Kidney tubule cell (primary cell): ENCODE measurements around the gene FCER1G.
A peak's percentile ranks its signal among the peaks of the same experiment; 100 is the strongest.

Experiments
- DNase-seq: peaks from one replicate; pipeline ENCODE4 v3.0.0-alpha.2; 2018; ENCODE audit warnings: low spot score

The FCER1G gene

GRCh38 chr1:161215076-161215475 lies at the start of gene FCER1G:
Gene FCER1G (plus strand): TSS chr1:161215295. CDS start chr1:161215322, 27 bp downstream.
- no peak for DNase-seq

GRCh38 chr1:161165742-161166668 lies 49.1 kb upstream of the FCER1G start, which contains the start of gene PPOX:
Gene PPOX (plus strand): TSS chr1:161166426. CDS start chr1:161166848, 422 bp downstream.
- peak; percentile 99 for DNase-seq

GRCh38 chr1:161166669-161167548 lies 48.2 kb upstream of the FCER1G start:
- DNase-seq, result peak; percentile 31

- no peak for DNase-seq
These were observed 46.2 kb upstream of the FCER1G start for GRCh38 chr1:161168906-161169305.

GRCh38 chr1:161171191-161171590 lies 43.9 kb upstream of the FCER1G start:
- DNase-seq, result no peak

- no peak for DNase-seq
These were observed 43.4 kb upstream of the FCER1G start for GRCh38 chr1:161171696-161172095.

GRCh38 chr1:161172349-161172748 lies 42.7 kb upstream of the FCER1G start:
- no peak for DNase-seq

- DNase-seq, result peak; percentile 35
These were observed 42.2 kb upstream of the FCER1G start for GRCh38 chr1:161172776-161173376.

GRCh38 chr1:161173711-161174110 lies 41.4 kb upstream of the FCER1G start:
- no peak for DNase-seq

- DNase-seq, result no peak
These were observed 40.2 kb upstream of the FCER1G start for GRCh38 chr1:161174911-161175310.

GRCh38 chr1:161175771-161176453 lies 39.2 kb upstream of the FCER1G start:
- DNase-seq, result no peak

GRCh38 chr1:161176468-161177111 lies 38.5 kb upstream of the FCER1G start:
- no peak for DNase-seq

- DNase-seq, result peak; percentile 81
These were observed 37.8 kb upstream of the FCER1G start, which contains the start of gene B4GALT3 for GRCh38 chr1:161177112-161177935. Gene B4GALT3 (minus strand): TSS chr1:161177507. CDS start chr1:161176060, 1,447 bp downstream.

GRCh38 chr1:161177936-161178244 lies 37.2 kb upstream of the FCER1G start:
- DNase-seq, result no peak

GRCh38 chr1:161179698-161180097 lies 35.4 kb upstream of the FCER1G start:
- no peak for DNase-seq

GRCh38 chr1:161180639-161181038 lies 34.5 kb upstream of the FCER1G start:
- DNase-seq, result no peak

GRCh38 chr1:161182214-161182613 lies 32.9 kb upstream of the FCER1G start:
- DNase-seq, result peak; percentile 75

GRCh38 chr1:161185282-161185682 lies 29.8 kb upstream of the FCER1G start:
- DNase-seq, result no peak

- no peak for DNase-seq
These were observed 29.3 kb upstream of the FCER1G start for GRCh38 chr1:161185732-161186311.

GRCh38 chr1:161187311-161187710 lies 27.8 kb upstream of the FCER1G start:
- DNase-seq, result no peak
